ENCODE results near the gene OSBPL3.

The OSBPL3 gene

GRCh38 chr7:24956021-24956420 is 24.0 kb downstream of the OSBPL3 start:
- no peak overlapping the region for H3K4me3 ChIP-seq (ENCODE audit: low read depth, low read length)
- TF ChIP-seq, protein P1, sequence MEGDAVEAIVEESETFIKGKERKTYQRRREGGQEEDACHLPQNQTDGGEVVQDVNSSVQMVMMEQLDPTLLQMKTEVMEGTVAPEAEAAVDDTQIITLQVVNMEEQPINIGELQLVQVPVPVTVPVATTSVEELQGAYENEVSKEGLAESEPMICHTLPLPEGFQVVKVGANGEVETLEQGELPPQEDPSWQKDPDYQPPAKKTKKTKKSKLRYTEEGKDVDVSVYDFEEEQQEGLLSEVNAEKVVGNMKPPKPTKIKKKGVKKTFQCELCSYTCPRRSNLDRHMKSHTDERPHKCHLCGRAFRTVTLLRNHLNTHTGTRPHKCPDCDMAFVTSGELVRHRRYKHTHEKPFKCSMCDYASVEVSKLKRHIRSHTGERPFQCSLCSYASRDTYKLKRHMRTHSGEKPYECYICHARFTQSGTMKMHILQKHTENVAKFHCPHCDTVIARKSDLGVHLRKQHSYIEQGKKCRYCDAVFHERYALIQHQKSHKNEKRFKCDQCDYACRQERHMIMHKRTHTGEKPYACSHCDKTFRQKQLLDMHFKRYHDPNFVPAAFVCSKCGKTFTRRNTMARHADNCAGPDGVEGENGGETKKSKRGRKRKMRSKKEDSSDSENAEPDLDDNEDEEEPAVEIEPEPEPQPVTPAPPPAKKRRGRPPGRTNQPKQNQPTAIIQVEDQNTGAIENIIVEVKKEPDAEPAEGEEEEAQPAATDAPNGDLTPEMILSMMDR (IDR thresholded peaks at IDR 0.05; ENCODE audit: borderline replicate concordance, insufficient read depth, low read depth, low read length) = no peak

DNA sequence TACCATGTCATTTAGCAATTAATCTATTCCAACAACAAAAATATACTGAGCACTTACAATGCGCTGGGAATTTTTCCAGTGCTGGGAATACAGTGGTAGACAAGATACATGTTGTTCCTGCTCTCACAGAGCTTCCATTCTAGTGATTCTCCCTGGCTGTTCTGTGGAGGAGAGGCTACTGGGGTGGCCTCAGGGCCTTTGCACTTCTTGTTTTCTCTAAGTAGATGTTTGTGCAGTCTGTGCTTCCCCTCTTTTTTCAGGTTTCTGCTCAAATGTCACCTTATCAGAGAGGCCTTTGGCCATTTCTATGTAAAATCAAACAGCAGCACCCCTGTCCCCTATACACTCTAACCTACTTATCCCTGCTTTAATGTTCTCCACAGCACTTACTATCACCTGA is 24.7 kb downstream of the OSBPL3 start:
- H3K4me3 ChIP-seq (ENCODE audit: low read depth, low read length) = no peak overlapping the region
- TF ChIP-seq, protein P1 (IDR thresholded peaks at IDR 0.05; ENCODE audit: borderline replicate concordance, insufficient read depth, low read depth, low read length) = no peak

- TF ChIP-seq, protein P1 (IDR thresholded peaks at IDR 0.05; ENCODE audit: borderline replicate concordance, insufficient read depth, low read depth, low read length) = no peak
- H3K4me3 ChIP-seq (ENCODE audit: low read depth, low read length) = no peak overlapping the region
Measured at GRCh38 chr7:24952464-24952863, 27.5 kb downstream of the OSBPL3 start.

DNA sequence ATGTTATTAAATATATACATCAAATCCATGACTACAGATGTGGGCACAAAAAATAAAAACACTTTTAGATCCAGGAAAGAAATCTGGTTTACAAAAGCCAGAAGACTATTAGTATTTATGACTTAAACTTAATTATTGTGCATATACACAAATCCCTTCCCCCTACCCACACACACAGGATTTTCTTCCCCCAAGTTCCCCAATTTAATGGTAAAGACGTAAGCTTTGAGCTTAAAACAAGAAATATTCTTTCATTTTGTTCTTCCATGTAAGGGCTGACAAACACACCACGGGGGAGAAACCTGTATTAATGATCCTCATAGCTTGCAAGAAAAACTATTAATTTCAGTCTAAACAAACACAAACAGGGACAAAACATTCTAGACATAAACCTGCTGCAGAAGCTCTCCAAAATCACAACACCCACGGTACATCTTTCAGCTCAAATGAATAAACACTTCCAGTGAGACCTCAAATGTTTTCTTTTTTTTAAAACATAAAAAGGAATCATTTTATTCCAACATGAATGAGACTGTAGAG is 28.5 kb downstream of the OSBPL3 start:
- TF ChIP-seq, protein P1 (IDR thresholded peaks at IDR 0.05; ENCODE audit: borderline replicate concordance, insufficient read depth, low read depth, low read length) = no peak
- no peak overlapping the region for H3K4me3 ChIP-seq (ENCODE audit: low read depth, low read length)

GRCh38 chr7:24949884-24950283 is 30.1 kb downstream of the OSBPL3 start:
- H3K4me3 ChIP-seq (ENCODE audit: low read depth, low read length) = no peak overlapping the region
- TF ChIP-seq, protein P1 (IDR thresholded peaks at IDR 0.05; ENCODE audit: borderline replicate concordance, insufficient read depth, low read depth, low read length) = no peak

GRCh38 chr7:24948739-24949138 is 31.2 kb downstream of the OSBPL3 start:
- no peak overlapping the region for H3K4me3 ChIP-seq (ENCODE audit: low read depth, low read length)
- TF ChIP-seq, protein P1 (IDR thresholded peaks at IDR 0.05; ENCODE audit: borderline replicate concordance, insufficient read depth, low read depth, low read length) = no peak

GRCh38 chr7:24946467-24946866 is 33.5 kb downstream of the OSBPL3 start:
- H3K4me3 ChIP-seq (ENCODE audit: low read depth, low read length) = no peak overlapping the region
- TF ChIP-seq, protein P1 (IDR thresholded peaks at IDR 0.05; ENCODE audit: borderline replicate concordance, insufficient read depth, low read depth, low read length) = no peak
